ENCODE results near the gene ZMIZ1. TPM values are rescaled to one million over a fixed set of nuclear protein-coding genes. Genes with fewer than 3 reads are reported as not detected.

ZMIZ1 gene
- total RNA-seq, 1 donor from 2014 or later, result 11.5 TPM

DNA sequence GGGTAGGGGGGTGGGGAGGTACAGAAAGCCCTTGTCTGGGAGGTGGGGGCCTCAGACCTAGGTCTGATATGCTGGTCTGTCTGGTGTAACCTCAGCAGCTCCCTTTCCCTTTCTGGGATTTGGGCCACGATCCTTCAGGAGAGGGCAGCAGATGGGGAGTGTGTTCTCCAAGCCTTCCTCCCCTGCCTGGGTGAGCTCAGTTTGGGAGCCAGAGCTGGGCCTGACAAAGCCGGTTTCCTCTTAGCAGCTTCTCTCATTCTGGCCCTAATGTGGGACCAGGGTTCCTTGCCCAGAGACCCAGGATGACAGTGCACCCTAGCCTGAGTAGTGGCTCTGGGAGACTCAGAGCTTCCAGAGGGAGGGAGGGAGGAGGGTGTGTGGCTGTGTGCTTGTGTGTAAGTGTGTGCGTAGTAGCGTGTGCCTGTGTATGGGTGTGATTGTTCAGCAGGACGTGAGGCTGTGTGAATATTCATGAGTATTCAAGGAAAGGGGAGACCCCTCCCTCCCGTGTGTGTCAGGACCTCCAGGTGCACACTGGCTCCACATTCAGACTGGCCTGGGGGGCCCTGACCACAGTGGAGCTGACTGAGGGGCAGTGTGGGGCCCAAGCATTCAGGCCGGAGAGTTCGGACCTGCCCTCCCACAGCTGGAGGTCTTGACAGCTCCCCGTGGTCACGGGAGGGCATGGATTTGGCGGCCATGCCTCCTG lies 96.5 kb downstream of the ZMIZ1 start:
- Histone ChIP-seq H3K36me3 (ENCODE audit: control insufficient read depth in 3 of 3, insufficient read depth in 3 of 3, low read length in 3 of 3) (peaks cover 5 to 25% (median 24%) of the 10 kb centered on the region in 3 donors), H3K4me3 (ENCODE audit: low read length in 3 of 3) (no peak overlapping the region), H3K4me1 (ENCODE audit: control insufficient read depth in 3 of 3, insufficient read depth in 3 of 3, low read length in 3 of 3) (peaks cover 56 to 84% (median 79%) of the 10 kb centered on the region in 3 donors), H3K27me3 (ENCODE audit: control insufficient read depth in 3 of 3, insufficient read depth in 3 of 3, low read length in 3 of 3) (no peaks in the 10 kb centered on the region), H3K27ac (ENCODE audit: low read depth, low read length) (peak overlapping the region; percentile 88), H3K9me3 (ENCODE audit: control insufficient read depth in 3 of 3, low read length in 3 of 3) (no peaks in the 10 kb centered on the region), H3K9ac (ENCODE audit: low read depth in 1 of 3, low read length in 3 of 3) (peak overlapping the region; percentile 30 to 80 (median 47))

DNA sequence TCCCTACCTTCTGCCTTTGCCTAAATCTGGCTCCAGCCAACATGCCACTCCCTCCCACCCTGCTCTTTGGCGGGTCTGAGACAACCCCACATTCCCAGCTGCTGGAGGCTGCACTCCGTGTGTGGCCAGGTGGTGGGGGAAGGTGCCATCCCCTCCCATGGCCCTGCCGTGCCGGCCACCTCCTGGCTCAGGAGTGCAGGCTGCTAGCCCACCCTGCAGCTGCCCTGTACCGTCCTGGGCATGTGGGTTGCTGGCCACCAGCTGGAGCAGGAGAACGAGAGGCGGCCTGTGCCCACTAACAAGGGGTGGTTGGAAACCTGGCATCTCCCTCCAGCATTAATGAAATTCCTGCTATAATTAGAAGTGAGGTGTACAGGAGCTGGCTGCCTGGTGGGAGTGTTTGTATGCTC lies 97.6 kb downstream of the ZMIZ1 start:
- peaks cover 5 to 25% (median 24%) of the 10 kb centered on the region in 3 donors for H3K36me3 ChIP-seq (ENCODE audit: control insufficient read depth in 3 of 3, insufficient read depth in 3 of 3, low read length in 3 of 3)

DNA sequence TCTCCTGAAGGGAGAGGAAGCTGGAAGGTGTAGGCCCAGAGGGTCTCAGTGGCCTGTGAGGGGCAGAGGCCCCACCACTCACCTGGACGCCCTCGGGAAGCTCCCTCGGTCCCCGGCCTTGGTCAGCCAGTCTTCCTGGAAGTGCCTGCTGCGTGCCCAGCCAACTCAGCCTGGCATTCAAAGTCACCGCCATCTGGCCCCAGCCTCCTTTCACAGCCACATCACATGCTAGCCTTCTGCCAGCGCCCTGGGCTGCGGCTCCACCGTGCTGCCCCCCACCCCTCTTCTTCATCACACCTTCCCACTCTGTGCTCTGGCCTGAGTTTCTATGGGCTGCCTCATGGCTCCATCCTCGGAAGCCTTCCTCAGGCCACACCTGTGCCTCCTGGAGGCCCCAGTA lies 98.0 kb downstream of the ZMIZ1 start:
- Histone ChIP-seq H3K4me1 (ENCODE audit: control insufficient read depth in 3 of 3, insufficient read depth in 3 of 3, low read length in 3 of 3) (peaks cover 42 to 72% (median 65%) of the 10 kb centered on the region in 3 donors), H3K27me3 (ENCODE audit: control insufficient read depth in 3 of 3, insufficient read depth in 3 of 3, low read length in 3 of 3) (no peaks in the 10 kb centered on the region), H3K36me3 (ENCODE audit: control insufficient read depth in 3 of 3, insufficient read depth in 3 of 3, low read length in 3 of 3) (peaks cover 5 to 27% (median 25%) of the 10 kb centered on the region in 3 donors), H3K9me3 (ENCODE audit: control insufficient read depth in 3 of 3, low read length in 3 of 3) (no peaks in the 10 kb centered on the region), H3K9ac (ENCODE audit: low read depth in 1 of 3, low read length in 3 of 3) (peak overlapping the region; percentile 47 to 80 (median 80)), H3K4me3 (ENCODE audit: low read length in 3 of 3) (peak overlapping the region in 1 of 3 donors; percentile 60), H3K27ac (ENCODE audit: low read depth, low read length) (peak overlapping the region; percentile 88)

More for the DNA sequence above, 97.6 kb downstream of the ZMIZ1 start:
- Histone ChIP-seq H3K27me3 (ENCODE audit: control insufficient read depth in 3 of 3, insufficient read depth in 3 of 3, low read length in 3 of 3) (no peaks in the 10 kb centered on the region), H3K9ac (ENCODE audit: low read depth in 1 of 3, low read length in 3 of 3) (peak overlapping the region; percentile 47 to 80 (median 80)), H3K4me1 (ENCODE audit: control insufficient read depth in 3 of 3, insufficient read depth in 3 of 3, low read length in 3 of 3) (peaks cover 45 to 76% (median 68%) of the 10 kb centered on the region in 3 donors), H3K4me3 (ENCODE audit: low read length in 3 of 3) (peak overlapping the region in 1 of 3 donors; percentile 60), H3K9me3 (ENCODE audit: control insufficient read depth in 3 of 3, low read length in 3 of 3) (no peaks in the 10 kb centered on the region), H3K27ac (ENCODE audit: low read depth, low read length) (peak overlapping the region; percentile 88)

DNA sequence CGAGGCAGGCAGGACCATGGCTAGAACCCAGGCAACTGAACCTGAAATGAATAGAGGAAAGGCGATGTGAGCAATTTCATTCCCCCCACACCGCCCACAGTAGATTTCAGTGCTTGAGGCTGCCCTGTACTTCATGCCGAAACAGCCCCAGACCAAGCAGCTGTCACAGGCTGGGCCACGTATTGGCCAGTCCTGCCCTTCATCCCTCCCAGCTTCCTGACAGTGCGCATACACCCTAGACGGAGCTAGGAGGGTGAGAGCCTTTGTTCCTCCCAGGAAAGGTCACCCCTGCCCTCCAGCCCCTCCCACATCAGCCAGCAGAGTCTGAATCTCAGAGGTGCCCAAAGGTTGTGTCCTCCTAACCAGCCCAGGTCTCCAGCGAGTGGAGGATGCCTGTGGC lies 98.8 kb downstream of the ZMIZ1 start:
- no peak overlapping the region for H3K4me3 ChIP-seq (ENCODE audit: low read length in 3 of 3)
- H3K27ac ChIP-seq (ENCODE audit: low read depth, low read length), result no peak overlapping the region
- peaks cover 1 to 29% (median 20%) of the 10 kb centered on the region in 3 donors for H3K36me3 ChIP-seq (ENCODE audit: control insufficient read depth in 3 of 3, insufficient read depth in 3 of 3, low read length in 3 of 3)
- H3K27me3 ChIP-seq (ENCODE audit: control insufficient read depth in 3 of 3, insufficient read depth in 3 of 3, low read length in 3 of 3), result no peaks in the 10 kb centered on the region
- H3K9ac ChIP-seq (ENCODE audit: low read depth in 1 of 3, low read length in 3 of 3), result peak overlapping the region in 1 of 3 donors; percentile 50
- peaks cover 39 to 65% (median 57%) of the 10 kb centered on the region in 3 donors for H3K4me1 ChIP-seq (ENCODE audit: control insufficient read depth in 3 of 3, insufficient read depth in 3 of 3, low read length in 3 of 3)
- H3K9me3 ChIP-seq (ENCODE audit: control insufficient read depth in 3 of 3, low read length in 3 of 3), result no peaks in the 10 kb centered on the region

DNA sequence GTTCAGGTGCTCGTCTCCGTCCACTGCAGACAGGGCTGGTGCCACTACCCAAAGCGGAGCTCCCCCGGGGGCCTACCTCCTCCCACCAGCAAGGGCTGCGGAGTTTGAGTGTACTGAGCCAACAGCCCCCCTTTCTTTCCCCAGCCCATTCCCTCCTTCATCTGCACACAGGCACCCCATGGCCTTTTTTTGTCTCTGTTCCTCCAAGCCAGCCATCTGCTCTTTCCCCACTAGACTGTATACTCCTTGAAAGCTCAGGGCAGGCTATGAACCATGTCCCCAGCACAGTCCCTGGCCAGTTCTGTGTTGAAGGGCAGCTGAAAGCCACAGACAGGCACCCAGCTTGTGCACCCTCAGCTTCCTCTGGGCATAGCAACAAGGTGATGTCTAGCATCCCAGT lies 99.4 kb downstream of the ZMIZ1 start:
- Histone ChIP-seq H3K4me3 (ENCODE audit: low read length in 3 of 3) (no peak overlapping the region), H3K9ac (ENCODE audit: low read depth in 1 of 3, low read length in 3 of 3) (peak overlapping the region in 1 of 3 donors; percentile 28), H3K9me3 (ENCODE audit: control insufficient read depth in 3 of 3, low read length in 3 of 3) (no peaks in the 10 kb centered on the region), H3K36me3 (ENCODE audit: control insufficient read depth in 3 of 3, insufficient read depth in 3 of 3, low read length in 3 of 3) (peaks cover 0 to 24% (median 20%) of the 10 kb centered on the region in 3 donors), H3K4me1 (ENCODE audit: control insufficient read depth in 3 of 3, insufficient read depth in 3 of 3, low read length in 3 of 3) (peaks cover 36 to 58% (median 50%) of the 10 kb centered on the region in 3 donors), H3K27me3 (ENCODE audit: control insufficient read depth in 3 of 3, insufficient read depth in 3 of 3, low read length in 3 of 3) (no peaks in the 10 kb centered on the region), H3K27ac (ENCODE audit: low read depth, low read length) (no peak overlapping the region)

DNA sequence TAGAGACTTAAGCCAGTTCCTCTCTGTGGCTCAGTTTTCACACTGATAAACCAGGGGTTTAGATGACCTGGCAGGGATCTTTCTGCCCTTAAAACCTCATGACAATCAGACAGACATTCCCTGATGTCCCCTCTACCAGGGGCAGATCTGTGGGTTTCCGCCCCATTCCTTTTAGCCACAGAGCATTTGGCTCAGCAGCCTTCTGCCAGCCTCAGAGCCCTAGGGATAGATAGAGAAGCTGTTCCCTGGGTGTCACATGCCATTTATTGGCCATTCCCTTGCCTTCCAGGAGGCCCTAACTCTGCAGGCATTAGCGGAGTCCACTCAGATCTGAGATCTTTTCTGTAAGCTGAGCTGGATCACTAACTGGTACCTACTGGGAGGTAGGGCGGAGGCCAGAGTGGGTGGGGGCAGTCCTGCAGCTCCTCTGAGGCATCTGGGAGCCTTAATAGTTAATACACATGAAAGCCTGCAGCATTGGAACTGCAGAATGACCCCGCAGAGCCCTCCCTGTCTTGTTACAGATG lies 101.5 kb downstream of the ZMIZ1 start:
- Histone ChIP-seq H3K4me1 (ENCODE audit: control insufficient read depth in 3 of 3, insufficient read depth in 3 of 3, low read length in 3 of 3) (peaks cover 28 to 60% (median 41%) of the 10 kb centered on the region in 3 donors), H3K27ac (ENCODE audit: low read depth, low read length) (no peak overlapping the region), H3K9ac (ENCODE audit: low read depth in 1 of 3, low read length in 3 of 3) (no peak overlapping the region), H3K9me3 (ENCODE audit: control insufficient read depth in 3 of 3, low read length in 3 of 3) (no peaks in the 10 kb centered on the region), H3K36me3 (ENCODE audit: control insufficient read depth in 3 of 3, insufficient read depth in 3 of 3, low read length in 3 of 3) (peaks cover 0 to 25% (median 20%) of the 10 kb centered on the region in 3 donors), H3K27me3 (ENCODE audit: control insufficient read depth in 3 of 3, insufficient read depth in 3 of 3, low read length in 3 of 3) (no peaks in the 10 kb centered on the region), H3K4me3 (ENCODE audit: low read length in 3 of 3) (no peak overlapping the region)

DNA sequence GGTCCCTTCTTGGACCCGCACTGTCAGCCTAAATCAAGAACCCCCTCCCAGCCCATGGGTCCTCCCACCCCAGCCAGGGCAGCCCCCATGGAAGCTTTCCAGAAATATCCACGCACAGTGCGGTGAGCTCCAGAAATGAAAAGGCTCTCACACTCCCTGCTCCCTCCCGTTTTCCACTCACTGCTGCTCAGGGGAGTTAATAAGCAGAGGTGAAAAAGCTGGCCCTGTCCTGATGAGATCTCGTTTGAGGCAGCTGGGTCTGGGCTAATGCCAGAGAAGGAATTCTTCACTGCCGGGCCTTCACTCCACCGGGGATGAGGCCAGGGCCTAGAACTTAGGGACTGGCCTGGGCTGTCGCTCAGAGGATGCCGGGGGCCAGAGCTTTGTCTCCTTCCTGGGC lies 102.2 kb downstream of the ZMIZ1 start:
- Histone ChIP-seq H3K9ac (ENCODE audit: low read depth in 1 of 3, low read length in 3 of 3) (no peak overlapping the region), H3K4me3 (ENCODE audit: low read length in 3 of 3) (no peak overlapping the region), H3K9me3 (ENCODE audit: control insufficient read depth in 3 of 3, low read length in 3 of 3) (no peaks in the 10 kb centered on the region), H3K36me3 (ENCODE audit: control insufficient read depth in 3 of 3, insufficient read depth in 3 of 3, low read length in 3 of 3) (peaks cover 0 to 25% (median 20%) of the 10 kb centered on the region in 3 donors), H3K27ac (ENCODE audit: low read depth, low read length) (no peak overlapping the region), H3K27me3 (ENCODE audit: control insufficient read depth in 3 of 3, insufficient read depth in 3 of 3, low read length in 3 of 3) (no peaks in the 10 kb centered on the region), H3K4me1 (ENCODE audit: control insufficient read depth in 3 of 3, insufficient read depth in 3 of 3, low read length in 3 of 3) (peaks cover 25 to 60% (median 41%) of the 10 kb centered on the region in 3 donors)

DNA sequence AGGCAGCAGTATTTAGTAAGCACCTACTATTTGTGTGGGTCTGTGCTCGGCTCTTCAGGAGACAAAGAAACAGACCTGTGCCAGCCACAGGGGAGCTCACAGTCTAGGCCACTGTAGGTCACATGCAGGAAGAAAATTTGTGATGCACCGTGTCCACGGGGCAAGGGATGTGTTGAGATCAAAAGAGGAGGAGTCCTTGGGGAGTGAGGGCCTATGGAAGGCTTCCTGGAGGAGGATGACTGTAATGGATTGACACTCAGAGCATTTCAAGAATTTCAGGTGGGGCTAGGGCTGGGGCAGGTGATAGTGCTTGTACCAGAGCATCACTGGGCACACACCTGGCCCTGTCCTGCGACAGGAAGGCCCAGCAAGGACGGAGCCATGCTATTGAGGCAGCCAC lies 102.7 kb downstream of the ZMIZ1 start:
- H3K9me3 ChIP-seq (ENCODE audit: control insufficient read depth in 3 of 3, low read length in 3 of 3), result no peaks in the 10 kb centered on the region
- no peaks in the 10 kb centered on the region for H3K27me3 ChIP-seq (ENCODE audit: control insufficient read depth in 3 of 3, insufficient read depth in 3 of 3, low read length in 3 of 3)
- no peak overlapping the region for H3K4me3 ChIP-seq (ENCODE audit: low read length in 3 of 3)
- H3K27ac ChIP-seq (ENCODE audit: low read depth, low read length), result no peak overlapping the region
- H3K36me3 ChIP-seq (ENCODE audit: control insufficient read depth in 3 of 3, insufficient read depth in 3 of 3, low read length in 3 of 3), result peaks cover 0 to 25% (median 19%) of the 10 kb centered on the region in 3 donors
- no peak overlapping the region for H3K9ac ChIP-seq (ENCODE audit: low read depth in 1 of 3, low read length in 3 of 3)
- peaks cover 24 to 60% (median 41%) of the 10 kb centered on the region in 3 donors for H3K4me1 ChIP-seq (ENCODE audit: control insufficient read depth in 3 of 3, insufficient read depth in 3 of 3, low read length in 3 of 3)

DNA sequence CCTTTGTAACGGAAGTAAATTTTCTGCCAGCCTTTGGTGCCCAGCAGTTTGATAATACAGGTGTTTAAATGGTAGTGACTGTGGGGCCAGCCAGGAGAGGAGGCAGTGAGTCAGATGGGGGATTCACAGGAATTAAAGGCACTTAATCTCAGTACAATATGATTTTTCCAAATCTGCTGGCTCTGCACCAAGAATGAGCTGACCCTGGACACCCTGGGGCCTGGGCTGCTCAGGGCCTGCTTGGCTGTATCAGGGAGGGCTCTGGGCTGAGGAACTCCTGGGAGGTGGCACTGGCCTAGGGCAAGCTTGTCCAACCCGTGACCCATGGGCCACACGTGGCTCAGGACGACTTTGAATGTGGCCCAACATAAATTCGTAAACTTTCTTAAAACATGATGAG lies 104.1 kb downstream of the ZMIZ1 start:
- no peaks in the 10 kb centered on the region for H3K9me3 ChIP-seq (ENCODE audit: control insufficient read depth in 3 of 3, low read length in 3 of 3)

More for the DNA sequence above, 104.1 kb downstream of the ZMIZ1 start:
- Histone ChIP-seq H3K36me3 (ENCODE audit: control insufficient read depth in 3 of 3, insufficient read depth in 3 of 3, low read length in 3 of 3) (peaks cover 0 to 18% (median 10%) of the 10 kb centered on the region in 3 donors), H3K4me1 (ENCODE audit: control insufficient read depth in 3 of 3, insufficient read depth in 3 of 3, low read length in 3 of 3) (peaks cover 26 to 58% (median 38%) of the 10 kb centered on the region in 3 donors), H3K27me3 (ENCODE audit: control insufficient read depth in 3 of 3, insufficient read depth in 3 of 3, low read length in 3 of 3) (no peaks in the 10 kb centered on the region), H3K9ac (ENCODE audit: low read depth in 1 of 3, low read length in 3 of 3) (no peak overlapping the region), H3K27ac (ENCODE audit: low read depth, low read length) (no peak overlapping the region), H3K4me3 (ENCODE audit: low read length in 3 of 3) (no peak overlapping the region)

Measured in skeletal muscle tissue (tissue), 4 donors.